Motor neuron (in vitro differentiated cells): ENCODE data around the gene KDM7A. TPM values are rescaled to one million over a fixed set of nuclear protein-coding genes. Genes with fewer than 3 reads are reported as not detected.

Experiments
- total RNA-seq, 8 experiments: library from RNA; unstranded; fragments of 300-600 nt; gene quantifications; 2 replicates each; pipeline versions ENCODE4 v1.2.3 to v1.2.4, GENCODE V29; 2022

KDM7A gene
- total RNA-seq, 8 experiments from 2014 or later: 8.6 to 15.5 (median 9.8) TPM

Other genes starting within 250 kb of the KDM7A start
- 10 to 100 TPM in 3 of 8 experiments, 1 to 10 TPM in 4, under 1 TPM in 1; 0.43 to 46.9 (median 5.7) TPM for gene PARP12, start 114.0 kb downstream of the KDM7A start, total RNA-seq
- 10 to 100 TPM; 32.0 to 61.2 (median 38.2) TPM for gene SLC37A3, start 221.5 kb upstream of the KDM7A start, total RNA-seq
- not detected for gene RAB19, start 227.1 kb upstream of the KDM7A start, total RNA-seq